Stimulated activated CD4-positive, alpha-beta T cell treated with anti-CD3 and anti-CD28 coated beads, Interleukin-1b, Interleukin-23, amount 100 ng/mL, for 4 hours (primary cell): ENCODE results near the gene ZDHHC24.
A peak's percentile ranks its signal among the peaks of the same experiment; 100 is the strongest.

Source experiments
- DNase-seq, 2 donors: peaks; one replicate each; pipeline ENCODE4 v3.0.0-alpha.2; 2020; ENCODE audit warnings: low read depth in 2 of 2

Gene ZDHHC24

GRCh38 chr11:66564984-66565383 is 19.1 kb upstream of the ZDHHC24 start:
- DNase-seq: no peak

DNA sequence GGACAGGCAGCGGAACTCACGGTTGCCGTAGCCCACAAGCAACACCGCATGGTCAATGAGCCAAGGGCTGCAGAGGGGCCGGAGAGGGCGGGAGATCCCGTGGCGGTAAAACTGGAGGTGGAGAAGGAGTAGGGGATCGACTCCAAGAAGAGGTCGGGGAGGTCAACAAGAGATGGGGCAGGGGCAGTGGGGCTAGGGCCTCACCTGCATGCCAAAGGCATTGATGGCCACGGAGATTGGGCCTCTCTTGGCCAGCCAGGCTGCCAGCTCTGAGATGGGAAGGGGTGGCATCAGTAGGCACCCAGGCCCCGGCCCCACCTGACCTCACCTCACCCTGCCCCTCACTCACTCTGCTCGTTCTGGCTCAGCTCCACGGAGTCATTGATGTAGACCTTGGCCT is 18.7 kb upstream of the ZDHHC24 start:
- no peak for DNase-seq

DNA sequence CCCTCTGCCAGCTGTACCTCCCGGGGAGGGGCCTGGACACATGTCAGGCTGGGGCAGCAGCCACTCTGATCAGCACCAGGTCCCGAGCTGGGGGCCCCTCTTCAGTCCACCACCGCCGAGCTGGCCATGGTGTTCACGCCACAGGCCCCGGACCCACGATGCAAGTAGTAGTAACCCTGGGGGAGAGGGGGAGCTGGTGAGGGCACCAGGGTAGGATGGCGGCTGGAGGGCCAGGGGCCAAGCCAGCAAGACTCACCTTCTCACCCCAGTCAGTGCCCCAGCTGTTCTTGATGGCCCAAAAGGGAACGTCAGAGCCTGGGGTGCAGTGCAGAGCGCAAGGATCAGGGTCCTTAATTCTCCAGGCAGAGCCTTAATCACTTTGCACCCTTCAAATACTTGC is 18.0 kb upstream of the ZDHHC24 start:
- no peak for DNase-seq

DNA sequence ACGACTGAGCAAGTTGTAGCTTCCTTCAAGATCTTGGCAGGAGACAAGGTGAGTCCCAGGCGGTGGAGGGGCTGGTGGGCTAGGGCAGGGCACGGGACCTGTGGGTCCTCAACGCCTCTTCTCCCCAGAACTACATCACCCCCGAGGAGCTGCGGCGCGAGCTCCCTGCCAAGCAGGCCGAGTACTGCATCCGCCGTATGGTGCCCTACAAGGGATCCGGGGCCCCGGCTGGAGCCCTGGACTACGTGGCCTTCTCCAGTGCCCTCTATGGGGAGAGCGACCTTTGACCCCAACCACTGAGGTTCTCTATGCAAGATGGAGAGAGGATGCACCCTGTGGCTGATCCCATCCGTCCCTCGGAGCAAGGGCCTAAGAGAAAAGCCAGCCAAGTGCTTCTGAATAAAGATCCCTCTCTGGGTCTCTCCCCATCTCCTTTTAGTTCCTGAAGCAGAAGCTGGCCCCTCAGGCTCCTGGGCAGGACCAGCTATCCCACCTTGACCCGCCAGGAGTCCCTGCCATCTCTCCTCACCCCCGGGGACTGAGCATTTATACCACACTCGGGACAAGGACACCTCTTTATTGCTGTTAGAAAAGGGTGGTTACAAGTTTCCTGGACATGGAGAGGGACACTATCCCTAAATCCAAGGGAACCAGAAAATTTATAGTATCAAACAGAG is 17.2 kb upstream of the ZDHHC24 start:
- DNase-seq: no peak

DNA sequence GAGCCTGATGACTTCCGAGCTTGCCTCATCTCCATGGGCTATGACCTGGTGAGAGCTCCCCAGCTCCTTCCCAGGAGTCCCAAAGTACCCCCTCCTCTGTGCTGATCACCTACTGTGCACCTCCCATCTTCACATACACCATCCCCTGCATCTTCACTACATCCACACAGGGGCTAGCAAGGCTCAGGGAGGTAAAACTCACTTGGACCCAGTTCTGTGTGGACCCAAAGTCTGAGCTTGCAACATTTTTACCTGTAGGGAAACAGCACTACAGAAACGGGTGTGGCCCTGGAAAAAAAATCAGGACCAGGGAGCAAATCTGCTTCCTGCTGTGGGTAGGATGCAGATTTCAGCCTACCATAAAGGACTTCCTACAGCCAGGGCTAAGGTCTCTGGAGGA is 16.4 kb upstream of the ZDHHC24 start:
- DNase-seq: no peak

DNA sequence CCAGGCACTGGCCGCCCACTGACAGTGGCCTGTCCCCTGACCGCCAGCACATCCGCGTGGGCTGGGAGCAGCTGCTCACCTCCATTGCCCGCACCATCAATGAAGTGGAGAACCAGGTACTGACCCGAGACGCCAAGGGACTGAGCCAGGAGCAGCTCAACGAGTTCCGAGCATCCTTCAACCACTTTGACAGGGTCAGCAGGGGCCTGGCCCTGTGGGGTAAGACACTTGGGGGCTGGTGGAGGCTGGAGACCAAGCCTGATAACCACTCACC is 16.1 kb upstream of the ZDHHC24 start:
- no peak for DNase-seq

DNA sequence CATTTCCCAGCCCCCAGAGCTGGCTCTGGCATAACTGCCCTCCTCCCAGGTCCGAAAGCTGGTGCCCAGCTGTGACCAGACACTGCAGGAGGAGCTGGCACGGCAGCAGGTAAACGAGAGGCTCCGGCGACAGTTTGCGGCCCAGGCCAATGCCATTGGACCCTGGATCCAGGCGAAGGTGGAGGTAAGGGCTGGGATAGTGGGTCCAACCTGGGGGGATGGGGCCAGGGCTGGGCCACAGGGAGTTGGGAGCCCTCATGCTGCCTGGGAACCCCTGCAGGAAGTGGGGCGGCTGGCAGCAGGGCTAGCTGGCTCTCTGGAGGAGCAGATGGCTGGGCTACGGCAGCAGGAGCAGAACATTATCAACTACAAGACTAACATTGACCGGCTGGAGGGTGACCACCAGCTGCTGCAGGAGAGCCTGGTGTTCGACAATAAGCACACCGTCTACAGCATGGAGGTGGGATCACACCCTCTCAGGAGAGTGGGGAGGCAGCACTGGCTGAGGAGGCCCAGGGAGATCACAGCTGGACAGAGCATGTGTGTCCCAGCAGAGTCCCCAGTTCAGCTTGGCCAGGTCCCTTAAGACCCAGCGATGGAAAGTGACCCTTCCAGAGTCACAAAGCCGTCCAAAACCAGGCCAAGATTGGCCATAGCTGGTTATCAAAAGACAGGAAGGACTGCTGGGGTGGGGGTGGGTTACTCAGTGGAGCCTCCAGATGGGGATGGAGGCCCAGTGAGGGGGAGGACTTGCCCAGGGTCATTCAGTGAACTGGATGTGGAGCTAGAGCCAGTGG is 15.5 kb upstream of the ZDHHC24 start:
- no peak for DNase-seq

DNA sequence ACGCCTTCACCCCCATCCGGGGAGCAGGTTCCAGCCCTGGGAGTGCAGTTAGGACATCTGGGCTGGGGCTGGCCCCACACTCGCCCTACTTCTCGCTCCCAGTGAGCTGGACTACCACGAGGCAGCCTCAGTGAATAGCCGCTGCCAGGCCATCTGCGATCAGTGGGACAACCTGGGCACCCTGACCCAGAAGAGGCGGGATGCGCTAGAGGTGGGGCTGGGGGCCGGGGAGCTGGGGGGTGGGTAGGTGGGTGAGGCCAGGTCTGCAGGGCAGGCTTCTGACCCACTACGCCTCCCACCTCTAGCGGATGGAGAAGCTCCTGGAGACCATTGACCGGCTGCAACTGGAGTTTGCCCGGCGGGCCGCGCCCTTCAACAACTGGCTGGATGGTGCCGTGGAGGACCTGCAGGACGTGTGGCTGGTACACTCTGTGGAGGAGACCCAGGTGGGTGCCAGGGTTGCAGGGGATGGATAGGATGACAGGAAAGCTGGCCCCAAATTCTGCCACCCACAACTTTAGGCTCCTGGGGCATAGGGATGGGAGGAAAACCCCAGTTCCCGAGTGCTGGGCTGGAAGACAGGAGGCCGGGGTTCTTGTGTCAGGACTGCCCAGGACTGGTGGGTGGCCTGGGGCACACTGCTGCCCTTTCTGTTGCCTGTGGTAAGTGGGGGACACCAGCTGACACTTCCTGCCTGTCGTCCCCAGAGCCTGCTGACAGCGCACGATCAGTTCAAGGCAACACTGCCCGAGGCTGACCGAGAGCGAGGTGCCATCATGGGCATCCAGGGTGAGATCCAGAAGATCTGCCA is 14.2 kb upstream of the ZDHHC24 start:
- DNase-seq: no peak

DNA sequence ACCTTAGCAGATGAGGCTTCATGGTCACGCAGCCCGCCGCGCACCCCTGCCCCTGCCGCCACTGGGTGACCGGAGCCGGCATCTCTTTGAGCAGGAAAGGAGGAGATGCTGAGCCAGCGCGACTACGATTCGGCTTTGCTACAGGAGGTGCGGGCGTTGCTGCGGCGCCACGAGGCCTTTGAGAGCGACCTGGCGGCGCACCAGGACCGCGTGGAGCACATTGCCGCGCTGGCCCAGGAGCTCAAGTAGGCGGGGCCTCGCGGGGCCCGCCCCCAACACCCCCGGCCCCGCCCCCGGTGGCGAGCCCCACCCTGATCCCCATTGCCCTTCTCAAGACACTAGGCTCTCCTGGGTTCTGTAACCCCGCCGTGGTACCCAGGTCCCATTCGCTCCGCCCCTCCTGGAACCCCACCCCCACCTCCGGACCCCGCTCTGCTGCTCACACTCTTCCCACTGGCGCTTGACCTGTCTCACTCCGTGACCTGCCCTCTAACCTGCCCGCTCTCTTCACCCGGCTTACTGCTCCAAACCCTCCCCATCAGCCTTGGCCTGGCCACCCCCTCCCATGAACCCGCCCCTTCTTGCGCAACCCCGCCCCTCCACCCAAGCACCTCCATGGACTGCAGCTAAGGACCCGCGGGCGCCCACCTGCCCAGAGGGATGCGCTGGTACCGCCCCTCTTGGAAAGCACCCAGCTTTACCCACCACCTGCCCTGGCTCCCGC is 13.5 kb upstream of the ZDHHC24 start:
- peak in 1 of 2 donors; percentile 41 for DNase-seq

GRCh38 chr11:66557733-66558326 is 12.0 kb upstream of the ZDHHC24 start:
- no peak for DNase-seq

DNA sequence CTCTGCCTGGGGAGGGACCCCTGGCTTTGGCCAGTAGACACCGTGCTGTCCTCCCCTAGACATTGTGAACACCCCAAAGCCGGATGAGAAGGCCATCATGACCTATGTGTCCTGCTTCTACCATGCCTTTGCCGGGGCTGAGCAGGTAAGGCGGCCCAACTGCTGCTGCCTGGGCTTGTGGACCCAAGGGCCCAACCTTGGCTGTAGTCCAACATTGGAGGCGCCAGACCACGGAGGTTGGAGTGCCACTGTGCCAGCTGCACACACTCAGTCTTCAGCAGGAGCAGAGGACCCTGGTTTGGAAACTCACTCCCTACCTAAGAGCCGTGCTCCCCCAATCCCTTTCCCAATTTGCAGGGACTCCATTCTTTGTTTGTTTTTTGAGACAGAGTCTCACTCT is 10.2 kb upstream of the ZDHHC24 start:
- DNase-seq: no peak

GRCh38 chr11:66555416-66555815 is 9.6 kb upstream of the ZDHHC24 start:
- DNase-seq: no peak

- no peak for DNase-seq
Measured at GRCh38 chr11:66554602-66555001, 8.8 kb upstream of the ZDHHC24 start.

- DNase-seq: no peak
Measured at GRCh38 chr11:66550887-66551286, 5.0 kb upstream of the ZDHHC24 start.

DNA sequence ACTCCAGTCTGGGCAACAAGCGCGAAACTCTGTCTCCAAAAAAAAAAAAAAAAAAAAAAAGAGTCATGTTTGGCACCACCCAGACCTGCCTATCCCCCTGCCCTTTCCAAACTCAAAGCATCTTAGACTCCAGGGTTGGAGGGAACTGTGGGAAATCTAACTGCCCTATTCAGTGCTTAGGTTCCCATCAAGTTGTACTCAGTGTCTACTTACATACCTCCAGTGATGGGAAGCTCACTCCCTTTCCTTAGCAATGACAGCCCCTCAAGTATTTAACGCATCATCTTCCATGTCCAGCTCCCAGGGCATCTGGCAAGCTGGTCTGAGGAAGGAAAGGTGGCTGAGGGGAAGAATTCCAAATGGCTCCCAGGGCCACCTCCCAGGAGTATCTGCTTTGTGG is 3.8 kb upstream of the ZDHHC24 start:
- no peak for DNase-seq

- no peak for DNase-seq
Measured at GRCh38 chr11:66548774-66549630, 3.2 kb upstream of the ZDHHC24 start.

DNA sequence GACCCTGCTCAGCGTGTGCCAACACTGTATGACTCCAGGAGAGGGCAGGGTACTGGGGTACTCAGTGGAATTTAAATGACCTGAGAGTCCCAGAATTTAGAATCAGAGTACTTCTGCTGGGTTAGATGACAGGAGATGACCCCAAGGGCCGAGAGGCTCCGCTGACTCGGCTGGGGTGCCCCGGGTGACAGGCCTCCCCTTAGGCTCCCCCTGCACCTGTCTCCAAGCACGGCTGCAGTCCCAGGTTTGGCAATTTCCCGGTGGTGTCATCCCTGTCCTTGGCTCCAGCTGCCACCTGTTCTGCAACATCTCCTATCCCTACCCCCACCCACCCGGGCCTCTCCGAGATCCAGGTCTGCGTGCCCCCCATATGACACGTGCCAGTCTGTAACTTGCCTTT is 2.2 kb upstream of the ZDHHC24 start:
- no peak for DNase-seq

DNA sequence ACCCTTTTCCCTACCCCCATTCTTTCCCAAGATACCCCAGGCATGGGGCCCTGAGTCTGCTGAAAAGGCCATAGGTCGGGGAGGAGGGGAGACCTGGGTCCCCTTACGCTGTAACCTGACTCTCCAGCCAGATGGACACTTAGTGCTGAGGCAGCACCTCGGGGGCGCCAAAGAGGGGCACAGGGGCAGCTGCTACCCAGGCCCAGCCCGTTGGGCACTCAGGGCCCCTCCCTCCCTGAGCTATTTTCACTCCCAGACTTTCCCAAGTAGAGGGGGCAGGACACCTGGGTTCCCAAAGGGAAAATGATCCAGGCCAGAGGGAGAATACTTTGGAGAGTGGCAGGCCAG is 1.8 kb upstream of the ZDHHC24 start:
- no peak for DNase-seq

DNA sequence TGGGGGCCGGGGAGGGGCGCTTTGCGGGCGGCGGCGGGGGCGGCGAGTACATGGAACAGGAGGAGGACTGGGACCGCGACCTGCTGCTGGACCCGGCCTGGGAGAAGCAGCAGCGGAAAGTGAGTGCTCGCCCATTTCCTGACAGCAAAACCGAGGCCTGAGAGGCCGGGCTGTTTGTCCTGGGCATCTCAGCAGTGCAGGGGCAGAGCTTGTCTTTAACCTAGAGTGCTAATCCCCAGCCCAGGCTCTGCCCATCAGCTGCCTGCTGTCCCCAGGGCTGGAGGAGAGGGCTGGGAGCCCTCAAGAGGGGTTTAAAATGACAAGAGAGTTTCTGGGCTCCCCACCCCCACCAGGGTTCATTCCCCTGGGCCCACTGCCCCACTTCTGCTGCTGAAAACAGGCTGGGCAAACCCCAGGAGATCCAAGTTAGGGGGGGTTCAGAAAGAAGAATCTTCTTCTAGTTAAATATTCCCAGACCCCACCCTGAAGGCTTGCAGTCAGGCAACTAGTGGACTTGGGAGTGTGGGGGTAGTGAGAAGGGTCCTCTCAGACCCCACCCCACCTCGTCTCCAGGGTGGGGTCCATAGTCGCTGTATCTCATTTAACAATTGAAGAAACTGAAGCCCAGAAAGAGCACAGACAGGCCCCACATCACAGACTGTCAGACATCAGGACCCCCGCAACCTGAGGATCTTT is 1.3 kb upstream of the ZDHHC24 start:
- DNase-seq: no peak

GRCh38 chr11:66546368-66546965 is 619 bp upstream of the ZDHHC24 start, which contains the start of gene ACTN3:
TSS of gene ACTN3 (plus strand) at chr11:66546903. CDS start at chr11:66546938, 35 bp downstream.
- no peak for DNase-seq
